HepG2 (cell line): ENCODE results near the gene RDH13. TPM values are rescaled to one million over a fixed set of nuclear protein-coding genes. Genes with fewer than 3 reads are reported as not detected.

Experiments used
- ATAC-seq: fragments of 200-7000 bp; cut with Tn5 transposase; 3 replicates; pipeline ENCODE4 v1.9.1; 2020; ENCODE audit warnings: mild to moderate bottlenecking, moderate library complexity
- BruUV-seq: library from RNA; stranded (reverse); fragments of 400-500 nt; replicated peaks from 2 replicates; lab custom pipeline; 2021; lab: Mats Ljungman, UMichigan
- CTCF ChIA-PET: fragments of 300-600 bp; formaldehyde crosslinking; extraction: SDS; loops from one replicate; lab custom pipeline; 2021; ENCODE audit warnings: low total read pairs, inconsistent platforms, low intra/inter-chr PET ratio; lab: Yijun Ruan, JAX
- POLR2A ChIA-PET: fragments of 350-600 bp; sonication (Branson Sonifier 250); formaldehyde crosslinking; loops from one replicate; lab custom pipeline; 2020; ENCODE audit warnings: antibody characterized with exemption, inconsistent platforms; lab: Yijun Ruan, JAX
- DNase-seq: peaks from one replicate; pipeline ENCODE4 v3.0.0-alpha.2; 2015; ENCODE audit warnings: low spot score
- FAIRE-seq: peaks from 3 replicates; lab custom pipeline; 2011; peaks lifted over from hg19 to GRCh38; lab: Jason Lieb, UNC
- H2AFZ ChIP-seq: one replicate; pipeline ENCODE4 v1.6.1; 2011; ENCODE audit warnings: low read length, inconsistent platforms
- H3K27ac ChIP-seq: fragments of 300-600 bp; 3 replicates; pipeline ENCODE4 v1.8.0; 2011; ENCODE audit warnings: mixed run types, mild to moderate bottlenecking, mixed read lengths, low read length, inconsistent platforms; ENCODE audit not compliant: insufficient read depth; ENCODE audit errors: extremely low read length
- H3K27me3 ChIP-seq, 2 experiments: fragments of 200-600 bp in 1 of 2; 2 replicates in 1 of 2; 3 replicates in 1 of 2; pipeline versions ENCODE4 v1.6.0 to v1.8.0; 2011; ENCODE audit warnings: low read length in 2 of 2, mild to moderate bottlenecking in 2 of 2, moderate library complexity in 2 of 2, inconsistent platforms in 1 of 2; ENCODE audit not compliant: insufficient read depth in 2 of 2, control insufficient read depth in 1 of 2
- H3K36me3 ChIP-seq, 2 experiments: fragments of 200-600 bp in 1 of 2; replicated peaks in 1 of 2; 2 replicates in 1 of 2; 3 replicates in 1 of 2; pipeline versions ENCODE4 v1.5.1 to v1.8.0; 2011; ENCODE audit warnings: low read length in 2 of 2, inconsistent platforms in 1 of 2; ENCODE audit not compliant: insufficient read depth in 2 of 2, control insufficient read depth in 1 of 2
- H3K4me1 ChIP-seq: 2 replicates; pipeline ENCODE4 v1.5.1; 2012; ENCODE audit warnings: low read length, inconsistent platforms; ENCODE audit not compliant: insufficient read depth
- H3K4me2 ChIP-seq: 2 replicates; pipeline ENCODE4 v1.6.0; 2011; ENCODE audit warnings: low read depth, low read length, inconsistent platforms
- H3K4me3 ChIP-seq, 3 experiments: fragments of 200-600 bp in 1 of 3; sonication (generic), shearing (Covaris generic) in 1 of 3; replicated peaks in 1 of 3; 2 replicates each; pipeline ENCODE4 v1.5.1; 2011 to 2016; ENCODE audit warnings: low read length in 3 of 3, inconsistent platforms in 2 of 3, low read depth in 2 of 3, mild to moderate bottlenecking in 2 of 3, control low read depth in 1 of 3, mixed read lengths in 1 of 3; ENCODE audit not compliant: insufficient read depth in 1 of 3
- H3K79me2 ChIP-seq: one replicate; pipeline ENCODE4 v1.6.1; 2011; ENCODE audit warnings: low read length, inconsistent platforms; ENCODE audit not compliant: insufficient read depth
- H3K9ac ChIP-seq: 2 replicates; pipeline ENCODE4 v1.6.0; 2011; ENCODE audit warnings: mild to moderate bottlenecking, low read depth, low read length, inconsistent platforms; ENCODE audit not compliant: insufficient read depth
- H3K9me3 ChIP-seq: 2 replicates; pipeline ENCODE4 v1.5.1; 2012; ENCODE audit warnings: mild to moderate bottlenecking, low read length
- H4K20me1 ChIP-seq: 2 replicates; pipeline ENCODE4 v1.6.0; 2011; ENCODE audit warnings: inconsistent platforms, mild to moderate bottlenecking, low read length, moderate library complexity; ENCODE audit not compliant: insufficient read depth
- CBX5 ChIP-seq: sonication (generic); formaldehyde crosslinking; IDR thresholded peaks from 2 replicates; pipeline ENCODE4 v1.4.0; 2020; ENCODE audit warnings: missing genetic modification reagents, borderline replicate concordance
- HNF4A ChIP-seq: sonication (generic); formaldehyde crosslinking; IDR thresholded peaks from 2 replicates; pipeline ENCODE4 v1.4.0; 2020; ENCODE audit warnings: missing genetic modification reagents
- PAX8 ChIP-seq: sonication (generic); formaldehyde crosslinking; IDR thresholded peaks from 2 replicates; pipeline ENCODE4 v1.8.0; 2022; ENCODE audit warnings: mild to moderate bottlenecking, missing genetic modification reagents, borderline replicate concordance
- POLR2G ChIP-seq: fragments of 200-400 bp; formaldehyde crosslinking; IDR thresholded peaks from 2 replicates; pipeline ENCODE4 v1.6.1; 2018; ENCODE audit warnings: mild to moderate bottlenecking, low read depth, low read length, moderate library complexity
- RXRA ChIP-seq: sonication (generic); formaldehyde crosslinking; IDR thresholded peaks from 2 replicates; pipeline ENCODE4 v1.5.1; 2020; ENCODE audit warnings: missing genetic modification reagents
- ZNF124 ChIP-seq: sonication (generic); formaldehyde crosslinking; IDR thresholded peaks from 2 replicates; pipeline ENCODE4 v1.4.0; 2020; ENCODE audit warnings: missing genetic modification reagents
- ZNF354B ChIP-seq: sonication (generic); formaldehyde crosslinking; IDR thresholded peaks from 2 replicates; pipeline ENCODE4 v1.8.0; 2022; ENCODE audit warnings: mild to moderate bottlenecking, missing genetic modification reagents
- ZNF496 ChIP-seq: sonication (generic); formaldehyde crosslinking; IDR thresholded peaks from 2 replicates; pipeline ENCODE4 v1.8.1; 2023; ENCODE audit warnings: mild to moderate bottlenecking, moderate library complexity, missing genetic modification reagents; ENCODE audit not compliant: insufficient replicate concordance
- ZNF761 ChIP-seq: sonication (generic); formaldehyde crosslinking; conservative IDR thresholded peaks from 2 replicates; pipeline ENCODE4 v1.4.0; 2020; ENCODE audit warnings: mild to moderate bottlenecking, missing genetic modification reagents
- ZNF83 ChIP-seq: sonication (generic); formaldehyde crosslinking; IDR thresholded peaks from 2 replicates; pipeline ENCODE4 v1.4.0; 2020; ENCODE audit warnings: missing genetic modification reagents, mild to moderate bottlenecking, borderline replicate concordance
- ZNF879 ChIP-seq: sonication (generic); formaldehyde crosslinking; IDR thresholded peaks from 2 replicates; pipeline ENCODE4 v1.8.1; 2023; ENCODE audit warnings: missing genetic modification reagents
- WGBS: methylation state at CpG from one replicate; pipeline ENCODE4 v1.1.6; 2017; ENCODE audit warnings: low lambda C conversion rate; 5-methylcytosine and 5-hydroxymethylcytosine counted together
- in situ Hi-C: cut with HindIII; loops from 2 replicates; pipeline ENCODE4 v1.10.0; 2017; ENCODE audit warnings: low pct_unique_long_range_greater_than_20kb; ENCODE audit not compliant: extremely low pct_ligation_motif_present
- intact Hi-C: fragments of 100-400 bp; cut with micrococcal nuclease; formaldehyde crosslinking; loops from one replicate; pipeline ENCODE4 v1.10.0; 2022; ENCODE audit not compliant: unreplicated experiment
- polyA plus RNA-seq, 8 experiments: library from polyadenylated mRNA; depleted of rRNA in 3 of 8; stranded (reverse) in 7 of 8; unstranded in 1 of 8; fragments of >200 nt; fragmentation: Illumina TruSeq in 4 of 8; extraction: Trizol in 4 of 8; gene quantifications; 2 replicates each; pipeline versions ENCODE4 v1.2.1 to v1.2.3, GENCODE V29; 2011 to 2016; ENCODE audit warnings: low read depth in 4 of 8, missing spikeins in 1 of 8, mixed read lengths in 1 of 8; ENCODE audit not compliant: insufficient read depth in 1 of 8
- total RNA-seq, 5 experiments: library from RNA; depleted of rRNA; stranded (reverse); fragments of >200 nt; fragmentation: Illumina TruSeq; extraction: Trizol; gene quantifications; 2 replicates each; pipeline ENCODE4 v1.2.3, GENCODE V29; 2016; ENCODE audit warnings: low read depth in 1 of 5
- TF ChIP-seq, protein P1 (sequence below): sonication (generic); formaldehyde crosslinking; conservative IDR thresholded peaks from 2 replicates; pipeline ENCODE4 v1.4.0; 2020; ENCODE audit warnings: missing genetic modification reagents
- TF ChIP-seq, protein P2 (sequence below): sonication (generic); formaldehyde crosslinking; IDR thresholded peaks from 2 replicates; pipeline ENCODE4 v1.5.1; 2020; ENCODE audit warnings: missing genetic modification reagents, mild to moderate bottlenecking, borderline replicate concordance
- TF ChIP-seq, protein P3 (sequence below): sonication (generic); formaldehyde crosslinking; conservative IDR thresholded peaks from 2 replicates; pipeline ENCODE4 v1.4.0; 2020; ENCODE audit warnings: mild to moderate bottlenecking, missing genetic modification reagents, moderate library complexity
- TF ChIP-seq, protein P4 (sequence below): sonication (generic); formaldehyde crosslinking; IDR thresholded peaks from 2 replicates; pipeline ENCODE4 v1.4.0; 2020; ENCODE audit warnings: missing genetic modification reagents, low read depth, mild to moderate bottlenecking, borderline replicate concordance

Gene RDH13
- total and polyA plus RNA-seq, 2 of the 13 experiments (the other 11 are each of a cell fraction or from before 2014, with no cell fraction given): 13.4 to 21.5 TPM

DNA sequence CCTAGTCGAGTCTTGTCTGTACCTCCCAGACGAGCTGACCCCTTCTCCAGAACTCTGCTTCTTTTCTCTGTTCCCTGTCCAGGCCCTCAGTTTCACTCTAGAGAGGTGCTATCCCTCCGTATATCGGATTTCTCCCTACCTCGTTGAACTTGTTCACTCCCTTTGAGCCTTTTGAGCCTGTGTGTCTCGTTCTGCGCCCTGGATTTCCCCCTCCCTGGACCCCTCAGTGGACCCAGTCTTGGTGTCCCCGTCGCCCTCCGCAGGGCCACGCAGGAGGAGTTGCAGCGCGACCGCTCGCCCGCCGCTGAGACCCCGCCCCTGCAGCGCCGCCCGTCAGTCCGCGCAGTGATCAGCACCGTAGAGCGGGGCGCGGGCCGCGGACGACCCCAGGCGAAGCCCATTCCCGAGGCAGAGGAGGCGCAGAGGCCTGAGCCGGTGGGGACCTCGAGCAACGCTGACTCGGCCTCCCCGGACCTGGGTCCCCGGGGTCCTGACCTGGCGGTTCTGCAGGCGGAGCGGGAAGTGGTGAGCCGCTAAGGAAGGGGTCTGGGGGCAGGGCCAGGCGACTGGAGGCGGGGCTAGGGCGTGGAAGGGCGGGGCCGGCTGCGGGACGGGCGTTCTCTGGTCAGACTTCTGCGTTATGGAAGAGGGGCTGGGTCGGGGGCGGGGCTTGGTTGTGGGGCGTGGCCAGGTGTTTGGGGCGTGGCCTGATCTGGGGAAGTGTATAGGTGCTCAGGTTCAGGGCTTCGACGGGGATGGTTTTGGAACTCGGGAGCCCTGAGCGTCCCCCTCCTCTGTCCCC, 18.2 kb upstream of the RDH13 start:
- Histone ChIP-seq H3K9me3 (no peaks in the 10 kb centered on the region), H2AFZ (peak overlapping the region; percentile 65), H3K4me1 (peaks cover 22% of the 10 kb centered on the region; the same call in 1 of the 2 replicates), H3K36me3 (no peaks in the 10 kb centered on the region), H3K4me2 (peak overlapping the region; percentile 100), H3K4me3 (peak overlapping the region; percentile 58 to 83 (median 69)), H3K79me2 (no peaks in the 10 kb centered on the region), H3K27me3 (peaks cover 1 to 12% of the 10 kb centered on the region in 2 experiments; a peak in 2 of 5 replicates), H4K20me1 (no peaks in the 10 kb centered on the region), H3K9ac (peak overlapping the region; percentile 52), H3K27ac (no peak overlapping the region)
- in situ Hi-C loops (no loop called here), intact Hi-C loops (no loop called here)
- peak; percentile 77 for ATAC-seq
- 8% methylated on average over 27 of the region's 60 CpGs for WGBS
- no peak for FAIRE-seq
- no TSS peak for BruUV-seq
- DNase-seq: peak; percentile 53
- POLR2A ChIA-PET: interaction anchor here (1.0 to 1.9 kb wide), 3 partner anchors 12 to 75 kb away, joined by 3 to 11 read pairs (median 6); partner anchors contain the start of gene RDH13
- CTCF ChIA-PET: no interaction called here
- TF ChIP-seq, protein P1, sequence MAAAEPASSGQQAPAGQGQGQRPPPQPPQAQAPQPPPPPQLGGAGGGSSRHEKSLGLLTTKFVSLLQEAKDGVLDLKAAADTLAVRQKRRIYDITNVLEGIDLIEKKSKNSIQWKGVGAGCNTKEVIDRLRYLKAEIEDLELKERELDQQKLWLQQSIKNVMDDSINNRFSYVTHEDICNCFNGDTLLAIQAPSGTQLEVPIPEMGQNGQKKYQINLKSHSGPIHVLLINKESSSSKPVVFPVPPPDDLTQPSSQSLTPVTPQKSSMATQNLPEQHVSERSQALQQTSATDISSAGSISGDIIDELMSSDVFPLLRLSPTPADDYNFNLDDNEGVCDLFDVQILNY (CRISPR knock-in tag): no peak
- TF ChIP-seq PAX8 (CRISPR knock-in tag) (no peak), RXRA (no peak), ZNF496 (no peak), ZNF354B (CRISPR knock-in tag) (no peak), POLR2G (no peak), ZNF879 (no peak), ZNF124 (CRISPR knock-in tag) (no peak), ZNF761 (CRISPR knock-in tag) (no peak), ZNF83 (CRISPR knock-in tag) (no peak), CBX5 (no peak), HNF4A (CRISPR knock-in tag) (no peak)
- TF ChIP-seq, protein P2, sequence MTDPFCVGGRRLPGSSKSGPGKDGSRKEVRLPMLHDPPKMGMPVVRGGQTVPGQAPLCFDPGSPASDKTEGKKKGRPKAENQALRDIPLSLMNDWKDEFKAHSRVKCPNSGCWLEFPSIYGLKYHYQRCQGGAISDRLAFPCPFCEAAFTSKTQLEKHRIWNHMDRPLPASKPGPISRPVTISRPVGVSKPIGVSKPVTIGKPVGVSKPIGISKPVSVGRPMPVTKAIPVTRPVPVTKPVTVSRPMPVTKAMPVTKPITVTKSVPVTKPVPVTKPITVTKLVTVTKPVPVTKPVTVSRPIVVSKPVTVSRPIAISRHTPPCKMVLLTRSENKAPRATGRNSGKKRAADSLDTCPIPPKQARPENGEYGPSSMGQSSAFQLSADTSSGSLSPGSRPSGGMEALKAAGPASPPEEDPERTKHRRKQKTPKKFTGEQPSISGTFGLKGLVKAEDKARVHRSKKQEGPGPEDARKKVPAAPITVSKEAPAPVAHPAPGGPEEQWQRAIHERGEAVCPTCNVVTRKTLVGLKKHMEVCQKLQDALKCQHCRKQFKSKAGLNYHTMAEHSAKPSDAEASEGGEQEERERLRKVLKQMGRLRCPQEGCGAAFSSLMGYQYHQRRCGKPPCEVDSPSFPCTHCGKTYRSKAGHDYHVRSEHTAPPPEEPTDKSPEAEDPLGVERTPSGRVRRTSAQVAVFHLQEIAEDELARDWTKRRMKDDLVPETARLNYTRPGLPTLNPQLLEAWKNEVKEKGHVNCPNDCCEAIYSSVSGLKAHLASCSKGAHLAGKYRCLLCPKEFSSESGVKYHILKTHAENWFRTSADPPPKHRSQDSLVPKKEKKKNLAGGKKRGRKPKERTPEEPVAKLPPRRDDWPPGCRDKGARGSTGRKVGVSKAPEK (CRISPR knock-in tag): no peak
- TF ChIP-seq, protein P3, sequence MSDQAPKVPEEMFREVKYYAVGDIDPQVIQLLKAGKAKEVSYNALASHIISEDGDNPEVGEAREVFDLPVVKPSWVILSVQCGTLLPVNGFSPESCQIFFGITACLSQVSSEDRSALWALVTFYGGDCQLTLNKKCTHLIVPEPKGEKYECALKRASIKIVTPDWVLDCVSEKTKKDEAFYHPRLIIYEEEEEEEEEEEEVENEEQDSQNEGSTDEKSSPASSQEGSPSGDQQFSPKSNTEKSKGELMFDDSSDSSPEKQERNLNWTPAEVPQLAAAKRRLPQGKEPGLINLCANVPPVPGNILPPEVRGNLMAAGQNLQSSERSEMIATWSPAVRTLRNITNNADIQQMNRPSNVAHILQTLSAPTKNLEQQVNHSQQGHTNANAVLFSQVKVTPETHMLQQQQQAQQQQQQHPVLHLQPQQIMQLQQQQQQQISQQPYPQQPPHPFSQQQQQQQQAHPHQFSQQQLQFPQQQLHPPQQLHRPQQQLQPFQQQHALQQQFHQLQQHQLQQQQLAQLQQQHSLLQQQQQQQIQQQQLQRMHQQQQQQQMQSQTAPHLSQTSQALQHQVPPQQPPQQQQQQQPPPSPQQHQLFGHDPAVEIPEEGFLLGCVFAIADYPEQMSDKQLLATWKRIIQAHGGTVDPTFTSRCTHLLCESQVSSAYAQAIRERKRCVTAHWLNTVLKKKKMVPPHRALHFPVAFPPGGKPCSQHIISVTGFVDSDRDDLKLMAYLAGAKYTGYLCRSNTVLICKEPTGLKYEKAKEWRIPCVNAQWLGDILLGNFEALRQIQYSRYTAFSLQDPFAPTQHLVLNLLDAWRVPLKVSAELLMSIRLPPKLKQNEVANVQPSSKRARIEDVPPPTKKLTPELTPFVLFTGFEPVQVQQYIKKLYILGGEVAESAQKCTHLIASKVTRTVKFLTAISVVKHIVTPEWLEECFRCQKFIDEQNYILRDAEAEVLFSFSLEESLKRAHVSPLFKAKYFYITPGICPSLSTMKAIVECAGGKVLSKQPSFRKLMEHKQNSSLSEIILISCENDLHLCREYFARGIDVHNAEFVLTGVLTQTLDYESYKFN (CRISPR knock-in tag): no peak
- TF ChIP-seq, protein P4, sequence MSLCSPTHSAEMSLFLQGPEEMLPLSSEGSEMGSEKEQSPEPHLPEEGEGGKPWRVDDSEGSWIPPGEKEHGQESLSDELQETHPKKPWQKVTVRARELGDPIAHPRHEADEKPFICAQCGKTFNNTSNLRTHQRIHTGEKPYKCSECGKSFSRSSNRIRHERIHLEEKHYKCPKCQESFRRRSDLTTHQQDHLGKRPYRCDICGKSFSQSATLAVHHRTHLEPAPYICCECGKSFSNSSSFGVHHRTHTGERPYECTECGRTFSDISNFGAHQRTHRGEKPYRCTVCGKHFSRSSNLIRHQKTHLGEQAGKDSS (CRISPR knock-in tag): 0 out of 2 replicates have a peak, but pooled peaks have one; percentile 45
